GM12891 (cell line): ENCODE results near the gene HTT-AS.

ENCODE experiments used
- POLR2A ChIP-seq: IDR thresholded peaks from 2 replicates; pipeline ENCODE4 v1.6.1; 2011; ENCODE audit warnings: low read depth, low read length, control low read depth
- POLR2AphosphoS5 ChIP-seq: IDR thresholded peaks from 2 replicates; pipeline ENCODE4 v1.6.1; 2011; ENCODE audit warnings: low read depth, low read length, control low read depth
- TAF1 ChIP-seq: IDR thresholded peaks from 2 replicates; pipeline ENCODE4 v1.6.1; 2011; ENCODE audit warnings: low read depth, low read length, control low read depth

- TF ChIP-seq POLR2A (no peak), POLR2AphosphoS5 (no peak), TAF1 (no peak)
These were observed 17.1 kb upstream of the HTT-AS start for GRCh38 chr4:3091464-3091863.
